ENCODE data around the gene RSRC1.

GRCh38 chr3:158453865-158454264, 344.0 kb downstream of the RSRC1 start:
- no peak for TF ChIP-seq POLR2A (IDR thresholded peaks at IDR 0.05)
- TF ChIP-seq, protein P1, sequence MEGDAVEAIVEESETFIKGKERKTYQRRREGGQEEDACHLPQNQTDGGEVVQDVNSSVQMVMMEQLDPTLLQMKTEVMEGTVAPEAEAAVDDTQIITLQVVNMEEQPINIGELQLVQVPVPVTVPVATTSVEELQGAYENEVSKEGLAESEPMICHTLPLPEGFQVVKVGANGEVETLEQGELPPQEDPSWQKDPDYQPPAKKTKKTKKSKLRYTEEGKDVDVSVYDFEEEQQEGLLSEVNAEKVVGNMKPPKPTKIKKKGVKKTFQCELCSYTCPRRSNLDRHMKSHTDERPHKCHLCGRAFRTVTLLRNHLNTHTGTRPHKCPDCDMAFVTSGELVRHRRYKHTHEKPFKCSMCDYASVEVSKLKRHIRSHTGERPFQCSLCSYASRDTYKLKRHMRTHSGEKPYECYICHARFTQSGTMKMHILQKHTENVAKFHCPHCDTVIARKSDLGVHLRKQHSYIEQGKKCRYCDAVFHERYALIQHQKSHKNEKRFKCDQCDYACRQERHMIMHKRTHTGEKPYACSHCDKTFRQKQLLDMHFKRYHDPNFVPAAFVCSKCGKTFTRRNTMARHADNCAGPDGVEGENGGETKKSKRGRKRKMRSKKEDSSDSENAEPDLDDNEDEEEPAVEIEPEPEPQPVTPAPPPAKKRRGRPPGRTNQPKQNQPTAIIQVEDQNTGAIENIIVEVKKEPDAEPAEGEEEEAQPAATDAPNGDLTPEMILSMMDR (IDR thresholded peaks at IDR 0.05), result no peak
